H1 (cell line): ENCODE data around the gene SIGLEC7. TPM values are rescaled to one million over a fixed set of nuclear protein-coding genes. Genes with fewer than 3 reads are reported as not detected.

Source experiments
- CHD2 ChIP-seq: IDR thresholded peaks from 2 replicates; pipeline ENCODE4 v1.6.1; 2012; ENCODE audit warnings: low read length, improper control_type of control experiment
- EZH2 ChIP-seq: fragments of 200-600 bp; sonication (generic); IDR thresholded peaks from 2 replicates; pipeline ENCODE4 v1.7.1; 2012; ENCODE audit warnings: low read depth, mild to moderate bottlenecking, moderate library complexity, low read length, inconsistent platforms; ENCODE audit not compliant: severe bottlenecking
- JUND ChIP-seq: IDR thresholded peaks from 2 replicates; pipeline ENCODE4 v1.6.1; 2011; ENCODE audit warnings: mild to moderate bottlenecking, improper control_type of control experiment, low read length
- RAD21 ChIP-seq, 2 experiments: IDR thresholded peaks in 1 of 2; conservative IDR thresholded peaks in 1 of 2; 2 replicates each; pipeline ENCODE4 v1.6.1; 2011; ENCODE audit warnings: low read depth in 2 of 2, low read length in 2 of 2, improper control_type of control experiment in 1 of 2, inconsistent platforms in 1 of 2, mild to moderate bottlenecking in 1 of 2, moderate library complexity in 1 of 2
- SIRT6 ChIP-seq: IDR thresholded peaks from one replicate; pipeline ENCODE4 v1.7.1; 2012; ENCODE audit warnings: low read length, inconsistent platforms
- SP1 ChIP-seq: IDR thresholded peaks from 2 replicates; pipeline ENCODE4 v1.6.1; 2011; ENCODE audit warnings: low read depth, low read length
- TBP ChIP-seq: IDR thresholded peaks from 2 replicates; pipeline ENCODE4 v1.6.1; 2011; ENCODE audit warnings: low read depth, low read length, improper control_type of control experiment
- polyA plus RNA-seq, 7 experiments: library from polyadenylated mRNA; depleted of rRNA in 3 of 7; stranded (reverse) in 5 of 7; unstranded in 2 of 7; fragments of >200 nt in 5 of 7; fragments of 200-250 nt in 2 of 7; gene quantifications; 1 replicate in 5 of 7; 2 replicates in 1 of 7; 4 replicates in 1 of 7; pipeline versions ENCODE4 v1.2.1 to v1.2.3, GENCODE V29; 2011 to 2013; ENCODE audit warnings: missing spikeins in 2 of 7, mixed read lengths in 2 of 7
- total RNA-seq: library from RNA; stranded (reverse); fragmentation: NEBNext Ultra II Directional; extraction: Animal tissue kit (Norgen Biotek cat#: 25700); gene quantifications from 2 replicates; pipeline ENCODE4 v1.2.1, GENCODE V29; 2021
- TF ChIP-seq, protein P1 (sequence below): IDR thresholded peaks from 2 replicates; pipeline ENCODE4 v1.6.1; 2011; ENCODE audit warnings: low read length, improper control_type of control experiment

SIGLEC7 gene
- total and polyA plus RNA-seq, 2 of the 8 experiments (the other 6 are each of a cell fraction or from before 2014, with no cell fraction given), result not detected

DNA sequence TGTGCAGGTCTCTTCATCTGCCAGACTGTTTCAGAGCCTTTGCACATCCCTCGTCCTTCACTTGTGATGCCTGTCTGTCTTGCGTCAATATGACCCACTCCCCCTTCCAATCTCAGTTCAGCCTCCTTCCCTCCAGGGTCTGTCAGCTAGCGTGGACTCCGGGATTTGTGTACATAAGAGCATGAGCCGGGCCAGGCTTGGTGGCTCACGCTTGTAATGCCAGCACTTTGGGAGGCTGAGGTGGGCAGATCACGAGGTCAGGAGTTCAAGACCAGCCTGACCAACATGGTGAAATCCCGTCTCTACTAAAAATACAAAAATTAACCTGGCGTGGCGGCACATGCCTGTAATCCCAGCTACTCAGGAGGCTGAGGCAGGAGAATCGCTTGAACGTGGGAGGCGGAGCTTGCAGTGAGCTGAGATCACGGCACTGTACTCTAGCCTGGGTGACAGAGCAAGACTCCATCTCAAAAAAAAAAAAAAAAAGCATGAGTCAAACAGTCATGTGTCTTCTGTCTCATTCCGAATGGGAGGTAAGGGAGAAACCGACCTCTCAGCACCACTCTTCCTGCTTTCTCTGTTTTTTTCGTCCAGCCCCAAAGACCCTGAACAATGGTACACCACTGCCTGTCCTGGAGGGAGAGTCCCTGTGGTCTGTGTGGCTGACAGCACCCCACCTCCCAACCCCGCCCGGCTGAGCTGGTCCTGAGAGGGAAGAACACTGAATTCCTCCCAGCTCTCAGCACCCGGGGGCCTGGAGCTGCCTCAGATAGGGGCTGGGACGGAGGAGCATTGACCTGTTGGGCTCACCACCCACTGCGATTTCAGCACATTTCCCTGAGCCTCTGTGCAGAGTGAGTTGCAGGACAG lies 19.8 kb upstream of the SIGLEC7 start (continued):
- TF ChIP-seq TBP (no peak), SP1 (no peak), JUND (no peak), RAD21 (IDR thresholded peaks at IDR 0.05 in 1 of 2, conservative IDR thresholded peaks at IDR 0.05 in 1 of 2; ENCODE audit: low read depth in 2 of 2, low read length in 2 of 2) (no peak), SIRT6 (no peak), CHD2 (no peak), EZH2 (no peak)
- TF ChIP-seq, protein P1, sequence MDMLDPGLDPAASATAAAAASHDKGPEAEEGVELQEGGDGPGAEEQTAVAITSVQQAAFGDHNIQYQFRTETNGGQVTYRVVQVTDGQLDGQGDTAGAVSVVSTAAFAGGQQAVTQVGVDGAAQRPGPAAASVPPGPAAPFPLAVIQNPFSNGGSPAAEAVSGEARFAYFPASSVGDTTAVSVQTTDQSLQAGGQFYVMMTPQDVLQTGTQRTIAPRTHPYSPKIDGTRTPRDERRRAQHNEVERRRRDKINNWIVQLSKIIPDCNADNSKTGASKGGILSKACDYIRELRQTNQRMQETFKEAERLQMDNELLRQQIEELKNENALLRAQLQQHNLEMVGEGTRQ, result no peak
